ENCODE data around the gene BCCIP. TPM values are rescaled to one million over a fixed set of nuclear protein-coding genes. Genes with fewer than 3 reads are reported as not detected.

Gene BCCIP
- total RNA-seq, 2 experiments from 2014 or later: 156 to 158 TPM

- Mint-ChIP-seq H3K4me1 (peaks cover 28% of the 10 kb centered on the region), H3K27me3 (no peaks in the 10 kb centered on the region), H3K36me3 (peaks cover 13% of the 10 kb centered on the region), H3K4me3 (no peak overlapping the region), H3K9me3 (no peaks in the 10 kb centered on the region), H3K27ac (peak overlapping the region; percentile 62)
- DNase-seq: no peak
These were observed 35.0 kb upstream of the BCCIP start for GRCh38 chr10:125788156-125789034.

- Mint-ChIP-seq H3K36me3 (peaks cover 16% of the 10 kb centered on the region), H3K27ac (no peak overlapping the region)
- no peak for DNase-seq
These were observed 30.7 kb upstream of the BCCIP start for GRCh38 chr10:125792342-125793300.

GRCh38 chr10:125795128-125795527 lies 28.2 kb upstream of the BCCIP start:
- H3K4me3 Mint-ChIP-seq: no peak overlapping the region
- peaks cover 7% of the 10 kb centered on the region for H3K36me3 Mint-ChIP-seq
- DNase-seq: no peak
- H3K9me3 Mint-ChIP-seq: no peaks in the 10 kb centered on the region
- H3K27me3 Mint-ChIP-seq: no peaks in the 10 kb centered on the region
- no peak overlapping the region for H3K27ac Mint-ChIP-seq
- peaks cover 1% of the 10 kb centered on the region for H3K4me1 Mint-ChIP-seq

More at GRCh38 chr10:125792342-125793300, 30.7 kb upstream of the BCCIP start:
- Mint-ChIP-seq H3K9me3 (no peaks in the 10 kb centered on the region), H3K27me3 (no peaks in the 10 kb centered on the region), H3K4me3 (no peak overlapping the region), H3K4me1 (peaks cover 15% of the 10 kb centered on the region)

GRCh38 chr10:125795637-125796190 lies 27.6 kb upstream of the BCCIP start:
- Mint-ChIP-seq H3K4me3 (no peak overlapping the region), H3K9me3 (no peaks in the 10 kb centered on the region), H3K27ac (no peak overlapping the region), H3K36me3 (peaks cover 7% of the 10 kb centered on the region), H3K27me3 (no peaks in the 10 kb centered on the region), H3K4me1 (no peaks in the 10 kb centered on the region)
- no peak for DNase-seq

- Mint-ChIP-seq H3K4me1 (no peaks in the 10 kb centered on the region), H3K27me3 (no peaks in the 10 kb centered on the region), H3K36me3 (peaks cover 5% of the 10 kb centered on the region), H3K27ac (no peak overlapping the region), H3K9me3 (no peaks in the 10 kb centered on the region), H3K4me3 (no peak overlapping the region)
- no peak for DNase-seq
These were observed 25.9 kb upstream of the BCCIP start for GRCh38 chr10:125797424-125797823.

- no peak for DNase-seq
- Mint-ChIP-seq H3K4me1 (peaks cover 4% of the 10 kb centered on the region), H3K4me3 (no peak overlapping the region), H3K27me3 (no peaks in the 10 kb centered on the region), H3K27ac (no peak overlapping the region), H3K9me3 (no peaks in the 10 kb centered on the region), H3K36me3 (peaks cover 3% of the 10 kb centered on the region)
These were observed 25.2 kb upstream of the BCCIP start for GRCh38 chr10:125797994-125798662.

GRCh38 chr10:125799451-125800182 lies 23.7 kb upstream of the BCCIP start:
- Mint-ChIP-seq H3K4me3 (no peak overlapping the region), H3K27me3 (no peaks in the 10 kb centered on the region), H3K27ac (no peak overlapping the region), H3K4me1 (peaks cover 4% of the 10 kb centered on the region), H3K36me3 (peaks cover 2% of the 10 kb centered on the region), H3K9me3 (no peaks in the 10 kb centered on the region)
- no peak for DNase-seq

GRCh38 chr10:125801574-125801973 lies 21.8 kb upstream of the BCCIP start:
- H3K27ac Mint-ChIP-seq: no peak overlapping the region
- no peaks in the 10 kb centered on the region for H3K9me3 Mint-ChIP-seq
- H3K36me3 Mint-ChIP-seq: peaks cover 2% of the 10 kb centered on the region
- no peaks in the 10 kb centered on the region for H3K27me3 Mint-ChIP-seq
- H3K4me1 Mint-ChIP-seq: peaks cover 4% of the 10 kb centered on the region
- no peak overlapping the region for H3K4me3 Mint-ChIP-seq
- no peak for DNase-seq

- no peak for DNase-seq
- H3K27me3 Mint-ChIP-seq: no peaks in the 10 kb centered on the region
- H3K4me3 Mint-ChIP-seq: no peak overlapping the region
- no peak overlapping the region for H3K27ac Mint-ChIP-seq
- peaks cover 4% of the 10 kb centered on the region for H3K4me1 Mint-ChIP-seq
- H3K36me3 Mint-ChIP-seq: peaks cover 3% of the 10 kb centered on the region
- H3K9me3 Mint-ChIP-seq: no peaks in the 10 kb centered on the region
These were observed 21.2 kb upstream of the BCCIP start for GRCh38 chr10:125802131-125802530.

GRCh38 chr10:125802739-125803138 lies 20.6 kb upstream of the BCCIP start:
- H3K27me3 Mint-ChIP-seq: no peaks in the 10 kb centered on the region
- H3K4me3 Mint-ChIP-seq: no peak overlapping the region
- H3K27ac Mint-ChIP-seq: no peak overlapping the region
- peaks cover 4% of the 10 kb centered on the region for H3K4me1 Mint-ChIP-seq
- H3K9me3 Mint-ChIP-seq: no peaks in the 10 kb centered on the region
- DNase-seq: no peak
- H3K36me3 Mint-ChIP-seq: peaks cover 4% of the 10 kb centered on the region

GRCh38 chr10:125808047-125808446 lies 15.3 kb upstream of the BCCIP start:
- Mint-ChIP-seq H3K4me1 (no peaks in the 10 kb centered on the region), H3K36me3 (peaks cover 16% of the 10 kb centered on the region), H3K9me3 (no peaks in the 10 kb centered on the region), H3K27me3 (no peaks in the 10 kb centered on the region), H3K4me3 (no peak overlapping the region), H3K27ac (no peak overlapping the region)
- no peak for DNase-seq

GRCh38 chr10:125811251-125811650 lies 12.1 kb upstream of the BCCIP start:
- Mint-ChIP-seq H3K36me3 (peaks cover 19% of the 10 kb centered on the region), H3K27ac (no peak overlapping the region), H3K4me1 (no peaks in the 10 kb centered on the region), H3K9me3 (no peaks in the 10 kb centered on the region), H3K27me3 (no peaks in the 10 kb centered on the region), H3K4me3 (no peak overlapping the region)
- no peak for DNase-seq

GRCh38 chr10:125812128-125812750 lies 11.1 kb upstream of the BCCIP start:
- no peak for DNase-seq
- no peak overlapping the region for H3K4me3 Mint-ChIP-seq
- no peak overlapping the region for H3K27ac Mint-ChIP-seq
- no peaks in the 10 kb centered on the region for H3K27me3 Mint-ChIP-seq
- H3K36me3 Mint-ChIP-seq: peaks cover 18% of the 10 kb centered on the region
- H3K4me1 Mint-ChIP-seq: peaks cover 2% of the 10 kb centered on the region
- H3K9me3 Mint-ChIP-seq: no peaks in the 10 kb centered on the region

- H3K36me3 Mint-ChIP-seq: peaks cover 8% of the 10 kb centered on the region
- H3K27me3 Mint-ChIP-seq: no peaks in the 10 kb centered on the region
- no peak overlapping the region for H3K4me3 Mint-ChIP-seq
- H3K9me3 Mint-ChIP-seq: no peaks in the 10 kb centered on the region
- peaks cover 10% of the 10 kb centered on the region for H3K4me1 Mint-ChIP-seq
- DNase-seq: no peak
- no peak overlapping the region for H3K27ac Mint-ChIP-seq
These were observed 7.6 kb upstream of the BCCIP start for GRCh38 chr10:125815764-125816163.
